Smooth muscle cell (in vitro differentiated cells): ENCODE data around the gene ELAVL1. TPM values are rescaled to one million over a fixed set of nuclear protein-coding genes. Genes with fewer than 3 reads are reported as not detected.
"Not testable (repeated sequence)": the region's sequence is repeated elsewhere in the genome, so short reads cannot be mapped to it uniquely, and the experiment has no call there.

Experiments used
- DNase-seq: peaks from one replicate; lab custom pipeline; 2025; ENCODE audit not compliant: unreplicated experiment; lab: John Stamatoyannopoulos, UW
- H2AFZ ChIP-seq: fragments of 200-600 bp; sonication (generic); 2 replicates; pipeline ENCODE4 v1.6.0; 2016; ENCODE audit warnings: antibody characterized with exemption, low read depth, mild to moderate bottlenecking
- H3F3A ChIP-seq: fragments of 200-600 bp; sonication (generic); 2 replicates; pipeline ENCODE4 v1.6.0; 2017; ENCODE audit warnings: antibody characterized with exemption, low read depth
- H3K27ac ChIP-seq: fragments of 200-600 bp; sonication (generic); 2 replicates; pipeline ENCODE4 v1.5.1; 2016; ENCODE audit warnings: low read depth, mild to moderate bottlenecking
- H3K27me3 ChIP-seq: fragments of 200-600 bp; sonication (generic); 2 replicates; pipeline ENCODE4 v1.6.1; 2016; ENCODE audit warnings: low read depth, mild to moderate bottlenecking
- H3K36me3 ChIP-seq: fragments of 200-600 bp; sonication (generic); 2 replicates; pipeline ENCODE4 v1.5.1; 2016; ENCODE audit warnings: low read depth
- H3K4me1 ChIP-seq: fragments of 200-600 bp; sonication (generic); 2 replicates; pipeline ENCODE4 v1.5.1; 2016; ENCODE audit warnings: low read depth
- H3K4me2 ChIP-seq: fragments of 200-600 bp; sonication (generic); 2 replicates; pipeline ENCODE4 v1.6.0; 2016; ENCODE audit warnings: mild to moderate bottlenecking
- H3K4me3 ChIP-seq: fragments of 200-600 bp; sonication (generic); 2 replicates; pipeline ENCODE4 v1.5.1; 2016; ENCODE audit warnings: mild to moderate bottlenecking
- H3K79me2 ChIP-seq: fragments of 200-600 bp; sonication (generic); 2 replicates; pipeline ENCODE4 v1.6.0; 2016; ENCODE audit warnings: low read depth, mild to moderate bottlenecking
- H3K9ac ChIP-seq: fragments of 200-600 bp; sonication (generic); 2 replicates; pipeline ENCODE4 v1.6.0; 2016; ENCODE audit warnings: low read depth
- H3K9me3 ChIP-seq: fragments of 200-600 bp; sonication (generic); replicated peaks from 2 replicates; pipeline ENCODE4 v1.5.1; 2016; ENCODE audit warnings: low read depth
- H4K20me1 ChIP-seq: fragments of 200-600 bp; sonication (generic); 2 replicates; pipeline ENCODE4 v1.6.0; 2016; ENCODE audit warnings: low read depth
- whole genome bisulfite sequencing: methylation state at CpG from one replicate; pipeline ENCODE4 v1.1.7; 2016; ENCODE audit warnings: low lambda C conversion rate; 5-methylcytosine and 5-hydroxymethylcytosine counted together
- polyA plus RNA-seq: library from polyadenylated mRNA; unstranded; fragments of >200 nt; fragmentation: Nextera tagmentation; extraction: Ambion mirVana; gene quantifications from 2 replicates; pipeline ENCODE4 v1.2.1, GENCODE V29; 2016
- total RNA-seq: library from RNA; depleted of rRNA; stranded (reverse); fragments of >200 nt; gene quantifications from 2 replicates; pipeline ENCODE4 v1.2.3, GENCODE V29; 2014
- TF ChIP-seq, protein P1 (sequence below): fragments of 200-600 bp; sonication (generic); IDR thresholded peaks from 2 replicates; pipeline ENCODE4 v1.5.1; 2017; ENCODE audit warnings: borderline replicate concordance, mild to moderate bottlenecking, antibody characterized with exemption; ENCODE audit not compliant: insufficient read depth, poor library complexity, severe bottlenecking

The ELAVL1 gene
- total and polyA plus RNA-seq, 2 experiments from 2014 or later: 47.9 to 90.7 TPM

DNA sequence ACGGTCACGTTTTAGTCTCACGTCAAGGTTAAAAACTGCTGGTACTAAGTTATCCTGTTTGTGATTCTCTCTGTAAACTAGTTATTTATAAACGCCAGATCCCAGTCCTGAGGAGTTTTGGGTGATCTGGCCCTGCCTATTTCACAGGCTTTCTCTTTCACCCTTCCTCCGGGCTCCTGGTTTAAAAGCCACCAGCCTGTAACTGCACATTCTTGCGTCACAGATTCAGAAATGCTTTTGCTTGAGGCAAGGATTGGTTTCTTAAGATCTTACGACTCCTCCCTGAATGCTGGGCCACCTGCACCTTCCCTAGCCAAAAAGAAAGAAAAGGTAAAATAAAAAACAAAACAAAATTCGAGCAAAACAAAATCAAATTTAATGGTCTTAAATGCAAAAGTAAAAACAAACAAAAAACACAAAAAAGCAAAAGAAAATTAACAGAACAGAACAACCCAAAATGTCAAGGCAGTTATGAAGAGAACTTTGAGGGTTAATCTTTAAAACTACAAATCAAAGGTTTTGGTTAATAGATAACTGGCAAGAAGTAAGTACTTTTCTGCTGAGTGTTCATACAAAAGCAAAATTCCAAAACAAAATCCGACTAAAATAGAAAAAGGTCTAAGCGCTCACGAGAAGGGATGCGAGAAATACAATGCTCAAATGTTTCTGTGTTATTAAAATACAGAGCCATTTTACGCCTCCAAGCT, 43.4 kb downstream of the ELAVL1 start:
- no peak overlapping the region for H3K4me2 ChIP-seq
- peaks cover 2% of the 10 kb centered on the region for H3F3A ChIP-seq
- no peaks in the 10 kb centered on the region for H3K9me3 ChIP-seq
- no peak for DNase-seq
- peaks cover 15% of the 10 kb centered on the region for H3K36me3 ChIP-seq
- no peaks in the 10 kb centered on the region for H3K4me1 ChIP-seq
- no peaks in the 10 kb centered on the region for H3K79me2 ChIP-seq
- no peak overlapping the region for H3K4me3 ChIP-seq
- H4K20me1 ChIP-seq: peaks cover 5% of the 10 kb centered on the region
- TF ChIP-seq, protein P1, sequence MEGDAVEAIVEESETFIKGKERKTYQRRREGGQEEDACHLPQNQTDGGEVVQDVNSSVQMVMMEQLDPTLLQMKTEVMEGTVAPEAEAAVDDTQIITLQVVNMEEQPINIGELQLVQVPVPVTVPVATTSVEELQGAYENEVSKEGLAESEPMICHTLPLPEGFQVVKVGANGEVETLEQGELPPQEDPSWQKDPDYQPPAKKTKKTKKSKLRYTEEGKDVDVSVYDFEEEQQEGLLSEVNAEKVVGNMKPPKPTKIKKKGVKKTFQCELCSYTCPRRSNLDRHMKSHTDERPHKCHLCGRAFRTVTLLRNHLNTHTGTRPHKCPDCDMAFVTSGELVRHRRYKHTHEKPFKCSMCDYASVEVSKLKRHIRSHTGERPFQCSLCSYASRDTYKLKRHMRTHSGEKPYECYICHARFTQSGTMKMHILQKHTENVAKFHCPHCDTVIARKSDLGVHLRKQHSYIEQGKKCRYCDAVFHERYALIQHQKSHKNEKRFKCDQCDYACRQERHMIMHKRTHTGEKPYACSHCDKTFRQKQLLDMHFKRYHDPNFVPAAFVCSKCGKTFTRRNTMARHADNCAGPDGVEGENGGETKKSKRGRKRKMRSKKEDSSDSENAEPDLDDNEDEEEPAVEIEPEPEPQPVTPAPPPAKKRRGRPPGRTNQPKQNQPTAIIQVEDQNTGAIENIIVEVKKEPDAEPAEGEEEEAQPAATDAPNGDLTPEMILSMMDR: no peak
- 92% methylated on average over 13 of the region's 13 CpGs for WGBS
- no peaks in the 10 kb centered on the region for H3K27me3 ChIP-seq
- H3K27ac ChIP-seq: no peak overlapping the region
- H2AFZ ChIP-seq: no peak overlapping the region
- H3K9ac ChIP-seq: no peak overlapping the region

DNA sequence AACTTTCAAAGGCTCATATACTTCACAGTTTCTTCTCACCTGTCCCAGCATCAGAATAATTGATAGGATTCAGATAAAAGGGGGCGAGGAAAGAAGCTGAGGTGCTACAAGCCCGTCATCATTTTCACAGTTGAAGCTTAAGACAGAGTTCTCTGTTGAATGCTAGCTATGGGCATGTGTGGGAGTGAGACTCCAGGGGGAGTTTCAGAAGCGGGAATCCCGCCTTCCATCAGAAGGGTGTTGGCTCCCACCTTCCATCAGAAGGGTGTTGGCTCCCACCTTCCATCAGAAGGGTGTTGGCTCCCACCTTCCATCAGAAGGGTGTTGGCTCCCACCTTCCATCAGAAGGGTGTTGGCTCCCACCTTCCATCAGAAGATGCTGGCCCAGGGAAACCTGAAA, 44.4 kb downstream of the ELAVL1 start:
- H3K4me3 ChIP-seq, H3F3A ChIP-seq, H3K79me2 ChIP-seq, H3K4me2 ChIP-seq, H3K9me3 ChIP-seq, H3K9ac ChIP-seq, H3K36me3 ChIP-seq, H2AFZ ChIP-seq, H4K20me1 ChIP-seq, H3K27me3 ChIP-seq, DNase-seq, H3K4me1 ChIP-seq, H3K27ac ChIP-seq: not testable (repeated sequence)
- 98% methylated on average over 4 of the region's 4 CpGs for WGBS

DNA sequence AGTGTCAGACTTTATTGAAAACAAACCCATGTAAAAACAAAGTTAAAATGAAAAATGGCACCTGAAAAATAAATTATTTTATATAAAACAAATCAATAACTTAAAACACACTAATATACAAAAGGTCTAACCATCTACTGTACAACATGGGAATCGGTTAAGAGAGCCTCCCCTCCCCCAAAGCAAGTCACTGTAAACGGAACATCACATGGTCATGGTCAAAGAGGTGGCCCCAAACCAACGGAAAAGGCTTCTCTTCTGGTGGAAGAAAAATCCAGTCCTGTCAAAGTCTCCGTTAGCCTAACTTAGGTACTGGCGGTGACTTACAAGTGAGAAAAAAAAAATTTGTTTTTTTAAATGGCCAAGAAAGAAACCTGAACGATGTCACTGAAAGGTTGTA, 46.2 kb downstream of the ELAVL1 start:
- Histone ChIP-seq H3K36me3 (peaks cover 6% of the 10 kb centered on the region), H3K4me3 (no peak overlapping the region), H2AFZ (no peak overlapping the region), H3K27me3 (no peaks in the 10 kb centered on the region), H3K27ac (no peak overlapping the region), H3F3A (no peaks in the 10 kb centered on the region), H3K4me2 (no peak overlapping the region), H3K79me2 (no peaks in the 10 kb centered on the region), H4K20me1 (no peaks in the 10 kb centered on the region), H3K9ac (no peak overlapping the region), H3K9me3 (no peaks in the 10 kb centered on the region), H3K4me1 (no peaks in the 10 kb centered on the region)
- DNase-seq: no peak
- TF ChIP-seq, protein P1: no peak
- 91% methylated on average over 6 of the region's 6 CpGs for WGBS

DNA sequence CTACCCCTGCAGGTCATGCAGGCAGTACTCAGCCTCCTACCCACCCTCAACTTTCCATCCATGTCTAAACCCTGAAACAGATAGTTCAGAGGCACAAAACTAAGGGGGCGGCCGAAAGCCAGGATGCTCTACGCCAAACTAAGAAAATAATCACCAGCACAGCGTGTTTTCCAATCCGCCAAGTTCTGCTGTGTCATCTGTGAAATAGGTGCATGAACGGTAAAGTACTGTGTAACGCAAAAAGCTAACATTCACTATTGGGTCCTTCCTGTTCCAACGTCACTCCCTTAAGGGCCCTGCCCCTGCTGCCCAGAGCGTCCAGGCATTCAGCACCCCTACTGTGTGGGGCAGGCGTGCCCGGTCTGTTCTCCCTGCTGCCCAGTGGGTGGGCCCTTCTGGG, 49.7 kb downstream of the ELAVL1 start:
- Histone ChIP-seq H3K79me2 (no peaks in the 10 kb centered on the region), H3K36me3 (no peaks in the 10 kb centered on the region), H3K4me3 (no peak overlapping the region), H3F3A (no peaks in the 10 kb centered on the region), H4K20me1 (no peaks in the 10 kb centered on the region), H3K9me3 (no peaks in the 10 kb centered on the region), H2AFZ (no peak overlapping the region), H3K4me1 (no peaks in the 10 kb centered on the region), H3K27me3 (no peaks in the 10 kb centered on the region), H3K4me2 (no peak overlapping the region), H3K27ac (no peak overlapping the region), H3K9ac (no peak overlapping the region)
- 91% methylated on average over 11 of the region's 11 CpGs for WGBS
- DNase-seq: no peak
- TF ChIP-seq, protein P1: no peak
